Natural killer cell (primary cell): Measurements from ENCODE around the gene UMAD1. TPM values are rescaled to one million over a fixed set of nuclear protein-coding genes. Genes with fewer than 3 reads are reported as not detected.
A peak's percentile ranks its signal among the peaks of the same experiment; 100 is the strongest.

ENCODE experiments used
- ATAC-seq, 3 donors: fragments of 150-1000 bp in 2 of 3; fragments of 200-7000 bp in 1 of 3; cut with Tn5 transposase; 1 replicate in 1 of 3; 2 replicates in 2 of 3; pipeline ENCODE4 v1.10.0; 2021; ENCODE audit warnings: mild to moderate bottlenecking in 2 of 3, moderate library complexity in 2 of 3
- DNase-seq, 2 donors: peaks; one replicate each; pipeline versions ENCODE4 v3.0.0 to v3.0.0-alpha.2; 2013 to 2021; ENCODE audit warnings: mixed read lengths in 1 of 2
- H3K27ac ChIP-seq: one replicate; pipeline ENCODE4 v1.5.1; 2013; ENCODE audit warnings: mild to moderate bottlenecking, low read length
- H3K27me3 ChIP-seq: one replicate; pipeline ENCODE4 v1.6.1; 2013; ENCODE audit warnings: low read length; ENCODE audit not compliant: control insufficient read depth, insufficient read depth
- H3K36me3 ChIP-seq: one replicate; pipeline ENCODE4 v1.6.1; 2013; ENCODE audit warnings: low read length; ENCODE audit not compliant: control insufficient read depth, insufficient read depth
- H3K4me1 ChIP-seq: one replicate; pipeline ENCODE4 v1.6.1; 2013; ENCODE audit warnings: low read length; ENCODE audit not compliant: control insufficient read depth, insufficient read depth
- H3K4me3 ChIP-seq: one replicate; pipeline ENCODE4 v1.5.1; 2013; ENCODE audit warnings: low read length
- H3K9me3 ChIP-seq: one replicate; pipeline ENCODE4 v1.6.1; 2013; ENCODE audit warnings: low read length; ENCODE audit not compliant: control insufficient read depth, insufficient read depth
- H3K27ac Mint-ChIP-seq, 2 donors: one replicate each; pipeline ENCODE4 v1.8.0; 2022; ENCODE audit warnings: mild to moderate bottlenecking in 2 of 2, mixed read lengths in 2 of 2, moderate library complexity in 1 of 2
- H3K27me3 Mint-ChIP-seq, 2 donors: one replicate each; pipeline ENCODE4 v1.8.0; 2022; ENCODE audit warnings: low read depth in 2 of 2, mixed read lengths in 2 of 2
- H3K36me3 Mint-ChIP-seq: one replicate; pipeline ENCODE4 v1.8.0; 2022; ENCODE audit warnings: mixed read lengths
- H3K4me1 Mint-ChIP-seq, 2 donors: one replicate each; pipeline ENCODE4 v1.8.0; 2022; ENCODE audit warnings: mixed read lengths in 2 of 2
- H3K4me3 Mint-ChIP-seq: one replicate; pipeline ENCODE4 v1.8.0; 2022; ENCODE audit warnings: mild to moderate bottlenecking, moderate library complexity, mixed read lengths
- H3K9me3 Mint-ChIP-seq, 2 donors: one replicate each; pipeline ENCODE4 v1.8.0; 2022; ENCODE audit warnings: mixed read lengths in 2 of 2
- CTCF ChIP-seq: fragments of 200-600 bp; IDR thresholded peaks from one replicate; pipeline ENCODE4 v1.8.0; 2022; ENCODE audit warnings: antibody characterized with exemption
- WGBS: methylation state at CpG from one replicate; pipeline ENCODE4 v1.1.7; 2013; ENCODE audit warnings: missing lambda C conversion rate; ENCODE audit not compliant: insufficient coverage; 5-methylcytosine and 5-hydroxymethylcytosine counted together
- intact Hi-C: fragments of 100-400 bp; cut with micrococcal nuclease; formaldehyde crosslinking; loops from one replicate; pipeline ENCODE4 v1.14.2; 2022
- total RNA-seq, 4 donors: library from RNA; stranded (reverse); fragments of 120-200 nt in 1 of 4; gene quantifications; one replicate each; pipeline versions ENCODE4 v1.2.3 to v1.2.4, GENCODE V29; 2013 to 2022

Gene UMAD1
- total RNA-seq: 10 to 100 TPM; 12.3 to 16.5 (median 14.6) TPM
- 26.6 TPM for total RNA-seq (2013)

GRCh38 chr7:7640221-7641128, at the start of gene UMAD1:
UMAD1 (plus strand) TSS chr7:7640752; CDS start chr7:7673372, 32,620 bp downstream.
- Histone ChIP-seq H3K9me3 (no peaks in the 10 kb centered on the region), H3K36me3 (peaks cover 11% of the 10 kb centered on the region), H3K27me3 (no peaks in the 10 kb centered on the region), H3K27ac (peak within 1 kb of the TSS; percentile 90), H3K4me1 (peaks cover 11% of the 10 kb centered on the region), H3K4me3 (peak within 1 kb of the TSS; percentile 77)
- under 1% methylated on average over 68 of the region's 68 CpGs for WGBS
- Mint-ChIP-seq H3K4me3 (peak within 1 kb of the TSS; percentile 93), H3K27me3 (no peaks in the 10 kb centered on the region), H3K9me3 (no peaks in the 10 kb centered on the region), H3K36me3 (no peaks in the 10 kb centered on the region), H3K27ac (peak within 1 kb of the TSS; percentile 94 to 98), H3K4me1 (peaks cover 26 to 42% of the 10 kb centered on the region in 2 donors)
- ATAC-seq (peak; percentile 92 to 99 (median 95)), DNase-seq (peak; percentile 96 to 99)
- no peak for TF ChIP-seq CTCF
- intact Hi-C loops: loop anchor here (1.0 to 5.0 kb wide), 6 partner anchors 44 to 492 kb away; partner anchors contain the start of gene C1GALT1

- H3K4me1 Mint-ChIP-seq: peaks cover 7 to 11% of the 10 kb centered on the region in 2 donors
- H3K27me3 ChIP-seq: no peaks in the 10 kb centered on the region
- H3K9me3 ChIP-seq: no peaks in the 10 kb centered on the region
- peak overlapping the region; percentile 58 to 68 for H3K27ac Mint-ChIP-seq
- no CpG with 5 or more reads among the region's 1 CpG for WGBS
- no peaks in the 10 kb centered on the region for H3K36me3 Mint-ChIP-seq
- peaks cover 3% of the 10 kb centered on the region for H3K4me1 ChIP-seq
- peaks cover 11% of the 10 kb centered on the region for H3K36me3 ChIP-seq
- H3K9me3 Mint-ChIP-seq: no peaks in the 10 kb centered on the region
- no peak overlapping the region for H3K4me3 Mint-ChIP-seq
- ATAC-seq: peak; percentile 58 to 65 (median 63)
- no peaks in the 10 kb centered on the region for H3K27me3 Mint-ChIP-seq
- intact Hi-C loops: loop anchor here (1.0 to 5.0 kb wide), 5 partner anchors 442 to 702 kb away; no protein-coding TSS in a partner anchor
- H3K27ac ChIP-seq: no peak overlapping the region
- DNase-seq: peak in 1 of 2 donors; percentile 57
- peak; percentile 67 for TF ChIP-seq CTCF
- no peak overlapping the region for H3K4me3 ChIP-seq
These were observed 45.1 kb upstream of the UMAD1 start for GRCh38 chr7:7595451-7595850.

GRCh38 chr7:7596176-7596575, 44.4 kb upstream of the UMAD1 start:
- peak overlapping the region; percentile 58 to 68 for H3K27ac Mint-ChIP-seq
- H3K9me3 ChIP-seq: no peaks in the 10 kb centered on the region
- DNase-seq: peak; percentile 25 to 40
- intact Hi-C loops: loop anchor here (1.0 to 5.0 kb wide), 5 partner anchors 45 to 701 kb away; partner anchors contain the start of gene UMAD1
- peaks cover 4 to 11% of the 10 kb centered on the region in 2 donors for H3K4me1 Mint-ChIP-seq
- H3K27me3 ChIP-seq: no peaks in the 10 kb centered on the region
- H3K27ac ChIP-seq: peak overlapping the region; percentile 15
- no peaks in the 10 kb centered on the region for H3K36me3 Mint-ChIP-seq
- ATAC-seq: peak; percentile 87 to 98 (median 94)
- no peak for TF ChIP-seq CTCF
- peaks cover 11% of the 10 kb centered on the region for H3K36me3 ChIP-seq
- H3K4me3 ChIP-seq: no peak overlapping the region
- H3K9me3 Mint-ChIP-seq: peaks cover 2 to 4% of the 10 kb centered on the region in 2 donors
- WGBS: 24% methylated on average over 4 of the region's 5 CpGs
- peak overlapping the region; percentile 57 for H3K4me3 Mint-ChIP-seq
- H3K27me3 Mint-ChIP-seq: no peaks in the 10 kb centered on the region
- peaks cover 3% of the 10 kb centered on the region for H3K4me1 ChIP-seq
